ENCODE measurements around the gene CNTF. TPM values are rescaled to one million over a fixed set of nuclear protein-coding genes. Genes with fewer than 3 reads are reported as not detected.

Gene CNTF
- total RNA-seq, 3 donors from 2014 or later = 0.59 to 1.6 (median 0.66) TPM

DNA sequence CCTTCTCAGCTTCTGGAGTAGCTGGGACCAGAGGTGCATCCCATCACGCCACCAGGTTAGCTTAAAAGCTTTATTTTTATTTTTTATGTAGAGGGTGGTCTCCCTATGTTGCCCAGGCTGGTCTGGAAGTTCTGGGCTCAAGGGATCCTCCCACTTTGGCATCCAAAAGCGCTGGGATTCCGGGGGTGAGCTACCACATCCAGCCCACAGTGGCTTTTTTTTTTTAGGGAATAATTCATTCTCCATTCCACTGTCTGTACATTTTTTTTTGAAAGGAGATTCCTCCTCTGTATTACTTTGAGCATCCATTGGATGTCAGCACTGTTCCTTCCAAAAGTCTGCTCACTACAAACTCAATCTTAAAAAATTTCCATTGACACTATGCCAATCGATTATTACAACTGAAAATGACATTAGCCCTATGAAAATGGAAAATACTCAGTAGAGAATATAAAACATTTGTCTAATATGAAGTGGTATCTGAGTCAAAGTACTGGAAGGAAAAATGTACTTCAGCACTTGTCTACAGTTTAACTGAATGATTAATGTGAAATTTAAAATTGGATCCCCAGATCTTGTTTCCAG lies 45.5 kb upstream of the CNTF start:
- Histone ChIP-seq H3K27ac (peak overlapping the region; percentile 98 to 100), H3K4me3 (peak overlapping the region; percentile 73 to 90 (median 90)), H3K36me3 (no peaks in the 10 kb centered on the region), H3K27me3 (no peaks in the 10 kb centered on the region), H3K9me3 (no peaks in the 10 kb centered on the region), H3K4me1 (peaks cover 0 to 26% of the 10 kb centered on the region in 2 donors)
- intact Hi-C loops (cut with DNase I; ENCODE audit: low total_unique reads) = loop anchor here (5.0 kb wide), 1 partner anchor 995 kb away; no protein-coding TSS in a partner anchor
- no peak for DNase-seq (ENCODE audit: low spot score in 2 of 2)
- TF ChIP-seq POLR2AphosphoS5 (IDR thresholded peaks at IDR 0.05) (no peak), POLR2A (IDR thresholded peaks at IDR 0.05) (no peak), CTCF (IDR thresholded peaks at IDR 0.05) (no peak)

DNA sequence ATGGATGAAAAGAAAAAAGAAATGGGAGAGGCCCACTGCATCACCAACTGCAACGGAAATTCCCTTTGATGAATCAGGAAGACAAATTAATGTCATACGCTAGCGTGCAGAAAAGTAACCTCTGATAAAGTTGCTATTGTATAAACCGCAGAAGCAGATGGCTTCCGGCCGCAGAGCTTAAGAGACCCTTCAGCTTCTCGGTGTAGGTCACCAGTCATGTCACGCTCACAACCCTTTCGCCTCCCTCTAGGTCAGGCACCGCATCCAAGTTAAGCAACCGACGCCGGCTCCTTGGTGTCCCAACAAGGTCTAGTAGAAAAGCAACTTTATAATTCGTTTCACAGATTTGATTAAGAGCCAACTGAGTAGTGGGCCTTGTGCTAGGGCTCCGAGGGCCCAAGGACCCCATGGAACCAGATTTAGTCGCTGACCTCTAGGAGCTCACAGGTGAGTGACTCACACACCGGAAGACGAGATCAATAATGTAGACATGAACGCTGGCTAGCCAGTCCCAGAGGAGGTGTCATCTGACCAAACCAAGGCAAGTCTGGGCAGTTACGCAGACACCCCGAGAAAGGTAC lies 44.8 kb upstream of the CNTF start:
- DNase-seq (ENCODE audit: low spot score in 2 of 2) = peak in 1 of 2 donors; percentile 53
- Histone ChIP-seq H3K4me3 (peak overlapping the region; percentile 73 to 90 (median 90)), H3K9me3 (no peaks in the 10 kb centered on the region), H3K27ac (peak overlapping the region; percentile 98 to 100), H3K4me1 (peaks cover 0 to 33% of the 10 kb centered on the region in 2 donors), H3K36me3 (no peaks in the 10 kb centered on the region), H3K27me3 (no peaks in the 10 kb centered on the region)
- intact Hi-C loops (cut with DNase I; ENCODE audit: low total_unique reads) = loop anchor here (5.0 kb wide), 1 partner anchor 995 kb away; no protein-coding TSS in a partner anchor
- TF ChIP-seq CTCF (IDR thresholded peaks at IDR 0.05) = no peak
- peak; percentile 56 for TF ChIP-seq POLR2A (IDR thresholded peaks at IDR 0.05)
- peak; percentile 78 to 92 (median 89) for TF ChIP-seq POLR2AphosphoS5 (IDR thresholded peaks at IDR 0.05)

GRCh38 chr11:58578136-58578634 lies 44.3 kb upstream of the CNTF start:
- no peaks in the 10 kb centered on the region for H3K36me3 ChIP-seq
- no peaks in the 10 kb centered on the region for H3K27me3 ChIP-seq
- intact Hi-C loops (cut with DNase I; ENCODE audit: low total_unique reads) = loop anchor here (5.0 kb wide), 1 partner anchor 994 kb away; no protein-coding TSS in a partner anchor
- TF ChIP-seq POLR2AphosphoS5 (IDR thresholded peaks at IDR 0.05) (peak in 1 of 3 donors; percentile 84), POLR2A (IDR thresholded peaks at IDR 0.05) (no peak), CTCF (IDR thresholded peaks at IDR 0.05) (no peak)
- no peaks in the 10 kb centered on the region for H3K9me3 ChIP-seq
- peak overlapping the region; percentile 73 to 90 (median 90) for H3K4me3 ChIP-seq
- DNase-seq (ENCODE audit: low spot score in 2 of 2) = peak; percentile 95 to 97
- peaks cover 0 to 34% of the 10 kb centered on the region in 2 donors for H3K4me1 ChIP-seq
- H3K27ac ChIP-seq = peak overlapping the region; percentile 98 to 100

DNA sequence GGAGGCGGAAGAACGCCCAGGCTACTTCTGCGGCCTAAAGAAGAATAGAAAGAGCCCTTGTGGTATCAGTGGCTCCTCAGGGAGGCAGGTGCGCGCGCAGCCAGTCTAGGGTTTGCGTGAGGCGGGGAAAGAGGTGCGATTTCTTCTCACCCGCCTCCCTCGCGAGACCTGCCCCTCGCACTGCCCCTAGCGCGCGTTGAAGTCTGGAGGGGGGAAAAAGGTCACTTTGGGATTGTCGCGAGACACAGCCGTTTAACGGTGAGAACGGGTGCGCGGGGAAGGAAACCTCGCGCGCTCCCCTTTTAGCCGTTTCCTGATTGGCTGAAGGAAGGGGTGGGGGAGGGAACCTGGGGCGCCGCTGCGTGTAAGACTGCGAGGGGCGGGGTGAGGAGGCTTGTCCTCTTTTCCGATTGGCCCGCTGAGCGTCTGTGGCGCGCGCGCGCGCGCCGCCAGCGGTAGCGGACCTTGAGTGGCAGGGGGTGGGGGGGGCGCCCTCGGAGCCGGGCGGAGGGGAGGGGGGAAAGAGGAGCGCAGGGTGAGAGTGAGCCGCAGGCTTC lies 43.8 kb upstream of the CNTF start, which contains the start of gene ZFP91:
TSS of gene ZFP91 (plus strand) at position 429 of the 557 bp plus-strand sequence. CDS start 219 bp downstream, outside the sequence.
- peak; percentile 98 for DNase-seq (ENCODE audit: low spot score in 2 of 2)
- no peaks in the 10 kb centered on the region for H3K27me3 ChIP-seq
- intact Hi-C loops (cut with DNase I; ENCODE audit: low total_unique reads) = loop anchor here (5.0 kb wide), 1 partner anchor 994 kb away; no protein-coding TSS in a partner anchor
- peaks cover 0 to 33% of the 10 kb centered on the region in 2 donors for H3K4me1 ChIP-seq
- H3K4me3 ChIP-seq = peak within 1 kb of the TSS; percentile 73 to 90 (median 90)
- TF ChIP-seq POLR2AphosphoS5 (IDR thresholded peaks at IDR 0.05) (peak; percentile 82 to 89 (median 85)), CTCF (IDR thresholded peaks at IDR 0.05) (peak in 2 of 3 donors; percentile 19 to 37), POLR2A (IDR thresholded peaks at IDR 0.05) (peak; percentile 81)
- no peaks in the 10 kb centered on the region for H3K9me3 ChIP-seq
- peak within 1 kb of the TSS; percentile 98 to 100 for H3K27ac ChIP-seq
- no peaks in the 10 kb centered on the region for H3K36me3 ChIP-seq
